Measurements from ENCODE around the gene EML1.

EML1 gene

DNA sequence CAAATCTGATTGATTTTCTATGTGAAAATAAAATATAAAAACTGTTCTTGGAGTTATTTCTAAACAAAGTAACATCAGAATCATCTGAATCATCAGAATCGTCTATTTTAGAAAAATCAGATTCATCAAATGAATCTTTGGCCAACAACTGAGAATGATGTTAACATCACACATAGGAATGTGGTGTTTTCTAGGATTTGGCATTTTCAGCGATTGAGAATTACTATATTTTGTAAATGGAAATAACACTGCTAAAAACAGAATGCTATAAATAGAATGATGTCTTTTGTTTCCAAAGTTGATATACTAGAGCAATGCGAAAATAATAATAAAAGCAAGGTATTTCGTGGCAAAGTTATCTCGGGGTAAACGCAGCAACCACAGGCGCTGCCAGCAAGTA, 198.1 kb downstream of the EML1 start:
- no peak for DNase-seq (ENCODE audit: low spot score)
- in situ Hi-C loops (cut with MboI; ENCODE audit: low sequenced_read_pairs, unreplicated experiment) = no loop called here

More for the DNA sequence above, 198.1 kb downstream of the EML1 start:
- TF ChIP-seq, protein P1, sequence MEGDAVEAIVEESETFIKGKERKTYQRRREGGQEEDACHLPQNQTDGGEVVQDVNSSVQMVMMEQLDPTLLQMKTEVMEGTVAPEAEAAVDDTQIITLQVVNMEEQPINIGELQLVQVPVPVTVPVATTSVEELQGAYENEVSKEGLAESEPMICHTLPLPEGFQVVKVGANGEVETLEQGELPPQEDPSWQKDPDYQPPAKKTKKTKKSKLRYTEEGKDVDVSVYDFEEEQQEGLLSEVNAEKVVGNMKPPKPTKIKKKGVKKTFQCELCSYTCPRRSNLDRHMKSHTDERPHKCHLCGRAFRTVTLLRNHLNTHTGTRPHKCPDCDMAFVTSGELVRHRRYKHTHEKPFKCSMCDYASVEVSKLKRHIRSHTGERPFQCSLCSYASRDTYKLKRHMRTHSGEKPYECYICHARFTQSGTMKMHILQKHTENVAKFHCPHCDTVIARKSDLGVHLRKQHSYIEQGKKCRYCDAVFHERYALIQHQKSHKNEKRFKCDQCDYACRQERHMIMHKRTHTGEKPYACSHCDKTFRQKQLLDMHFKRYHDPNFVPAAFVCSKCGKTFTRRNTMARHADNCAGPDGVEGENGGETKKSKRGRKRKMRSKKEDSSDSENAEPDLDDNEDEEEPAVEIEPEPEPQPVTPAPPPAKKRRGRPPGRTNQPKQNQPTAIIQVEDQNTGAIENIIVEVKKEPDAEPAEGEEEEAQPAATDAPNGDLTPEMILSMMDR (IDR thresholded peaks at IDR 0.05; ENCODE audit: borderline replicate concordance, control extremely low read depth, extremely low read depth, insufficient read depth, missing control alignments) = no peak
